Measurements from ENCODE around the gene ATP6AP1.

The ATP6AP1 gene

GRCh38 chrX:154469114-154469513 is 40.6 kb downstream of the ATP6AP1 start:
- CTCF ChIA-PET, result no interaction called here
- TF ChIP-seq, protein P1, sequence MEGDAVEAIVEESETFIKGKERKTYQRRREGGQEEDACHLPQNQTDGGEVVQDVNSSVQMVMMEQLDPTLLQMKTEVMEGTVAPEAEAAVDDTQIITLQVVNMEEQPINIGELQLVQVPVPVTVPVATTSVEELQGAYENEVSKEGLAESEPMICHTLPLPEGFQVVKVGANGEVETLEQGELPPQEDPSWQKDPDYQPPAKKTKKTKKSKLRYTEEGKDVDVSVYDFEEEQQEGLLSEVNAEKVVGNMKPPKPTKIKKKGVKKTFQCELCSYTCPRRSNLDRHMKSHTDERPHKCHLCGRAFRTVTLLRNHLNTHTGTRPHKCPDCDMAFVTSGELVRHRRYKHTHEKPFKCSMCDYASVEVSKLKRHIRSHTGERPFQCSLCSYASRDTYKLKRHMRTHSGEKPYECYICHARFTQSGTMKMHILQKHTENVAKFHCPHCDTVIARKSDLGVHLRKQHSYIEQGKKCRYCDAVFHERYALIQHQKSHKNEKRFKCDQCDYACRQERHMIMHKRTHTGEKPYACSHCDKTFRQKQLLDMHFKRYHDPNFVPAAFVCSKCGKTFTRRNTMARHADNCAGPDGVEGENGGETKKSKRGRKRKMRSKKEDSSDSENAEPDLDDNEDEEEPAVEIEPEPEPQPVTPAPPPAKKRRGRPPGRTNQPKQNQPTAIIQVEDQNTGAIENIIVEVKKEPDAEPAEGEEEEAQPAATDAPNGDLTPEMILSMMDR (IDR thresholded peaks at IDR 0.05; ENCODE audit: control extremely low read depth, extremely low read depth, low read depth, missing control alignments), result no peak
- no peak for DNase-seq (ENCODE audit: extremely low spot score)
- POLR2A ChIA-PET, result no interaction called here

DNA sequence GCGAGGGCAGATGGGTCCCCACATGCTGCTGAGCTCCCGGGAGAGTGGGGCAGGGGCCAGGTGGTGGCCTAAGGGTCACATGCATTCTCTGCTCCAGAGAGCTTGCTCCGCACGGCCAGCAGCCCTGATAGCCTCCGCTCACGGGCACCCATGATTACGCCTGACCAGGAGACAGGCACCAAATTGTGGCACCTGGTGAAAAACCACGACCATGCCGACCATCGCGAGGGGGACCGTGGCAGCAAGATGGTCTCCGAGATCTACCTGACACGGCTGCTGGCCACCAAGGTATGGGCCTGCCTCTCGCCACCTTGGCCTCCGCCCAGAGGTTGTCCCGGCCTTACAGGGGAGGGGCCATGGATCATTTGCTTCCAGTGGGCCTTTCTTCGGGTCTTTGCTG is 41.4 kb downstream of the ATP6AP1 start:
- ChIA-PET POLR2A (no interaction called here), CTCF (no interaction called here)
- no peak for DNase-seq (ENCODE audit: extremely low spot score)
- TF ChIP-seq, protein P1 (IDR thresholded peaks at IDR 0.05; ENCODE audit: control extremely low read depth, extremely low read depth, low read depth, missing control alignments), result no peak

GRCh38 chrX:154470434-154470833 is 42.0 kb downstream of the ATP6AP1 start:
- TF ChIP-seq, protein P1 (IDR thresholded peaks at IDR 0.05; ENCODE audit: control extremely low read depth, extremely low read depth, low read depth, missing control alignments), result no peak
- POLR2A ChIA-PET, result interaction anchor here (0.6 kb wide), 1 partner anchor 580 kb away, joined by 3 read pairs; no protein-coding TSS in a partner anchor
- no peak for DNase-seq (ENCODE audit: extremely low spot score)
- CTCF ChIA-PET, result no interaction called here

DNA sequence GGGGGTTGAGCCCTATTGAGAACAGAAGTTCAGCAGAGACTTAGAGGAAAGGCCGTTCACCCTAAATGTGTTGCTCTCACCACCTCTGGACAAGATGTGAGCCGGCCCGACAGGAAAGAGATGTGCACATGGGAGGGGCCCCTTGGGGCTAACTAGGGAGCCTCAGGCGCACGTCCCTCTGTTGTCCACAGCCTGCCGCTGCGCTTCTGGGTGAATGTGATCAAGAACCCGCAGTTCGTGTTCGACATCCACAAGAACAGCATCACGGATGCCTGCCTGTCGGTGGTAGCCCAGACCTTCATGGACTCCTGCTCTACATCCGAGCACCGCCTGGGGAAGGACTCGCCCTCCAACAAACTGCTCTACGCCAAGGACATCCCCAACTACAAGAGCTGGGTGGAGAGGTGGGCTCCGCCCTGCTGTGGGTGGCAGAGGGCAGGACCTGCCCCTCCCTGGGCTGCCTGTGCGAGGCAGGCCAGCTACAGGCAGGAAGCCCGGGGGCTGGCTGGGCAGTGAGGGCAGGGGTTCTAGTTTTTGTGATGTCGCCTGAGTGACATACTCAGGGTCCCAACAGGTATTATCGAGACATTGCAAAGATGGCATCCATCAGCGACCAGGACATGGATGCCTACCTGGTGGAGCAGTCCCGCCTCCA is 42.6 kb downstream of the ATP6AP1 start:
- DNase-seq (ENCODE audit: extremely low spot score), result no peak
- CTCF ChIA-PET, result no interaction called here
- POLR2A ChIA-PET, result interaction anchor here (0.6 kb wide), 1 partner anchor 581 kb away, joined by 3 read pairs; no protein-coding TSS in a partner anchor
- TF ChIP-seq, protein P1 (IDR thresholded peaks at IDR 0.05; ENCODE audit: control extremely low read depth, extremely low read depth, low read depth, missing control alignments), result no peak

GRCh38 chrX:154471839-154472684 is 43.6 kb downstream of the ATP6AP1 start:
- CTCF ChIA-PET, result no interaction called here
- TF ChIP-seq, protein P1 (IDR thresholded peaks at IDR 0.05; ENCODE audit: control extremely low read depth, extremely low read depth, low read depth, missing control alignments), result no peak
- no peak for DNase-seq (ENCODE audit: extremely low spot score)
- POLR2A ChIA-PET, result no interaction called here

DNA sequence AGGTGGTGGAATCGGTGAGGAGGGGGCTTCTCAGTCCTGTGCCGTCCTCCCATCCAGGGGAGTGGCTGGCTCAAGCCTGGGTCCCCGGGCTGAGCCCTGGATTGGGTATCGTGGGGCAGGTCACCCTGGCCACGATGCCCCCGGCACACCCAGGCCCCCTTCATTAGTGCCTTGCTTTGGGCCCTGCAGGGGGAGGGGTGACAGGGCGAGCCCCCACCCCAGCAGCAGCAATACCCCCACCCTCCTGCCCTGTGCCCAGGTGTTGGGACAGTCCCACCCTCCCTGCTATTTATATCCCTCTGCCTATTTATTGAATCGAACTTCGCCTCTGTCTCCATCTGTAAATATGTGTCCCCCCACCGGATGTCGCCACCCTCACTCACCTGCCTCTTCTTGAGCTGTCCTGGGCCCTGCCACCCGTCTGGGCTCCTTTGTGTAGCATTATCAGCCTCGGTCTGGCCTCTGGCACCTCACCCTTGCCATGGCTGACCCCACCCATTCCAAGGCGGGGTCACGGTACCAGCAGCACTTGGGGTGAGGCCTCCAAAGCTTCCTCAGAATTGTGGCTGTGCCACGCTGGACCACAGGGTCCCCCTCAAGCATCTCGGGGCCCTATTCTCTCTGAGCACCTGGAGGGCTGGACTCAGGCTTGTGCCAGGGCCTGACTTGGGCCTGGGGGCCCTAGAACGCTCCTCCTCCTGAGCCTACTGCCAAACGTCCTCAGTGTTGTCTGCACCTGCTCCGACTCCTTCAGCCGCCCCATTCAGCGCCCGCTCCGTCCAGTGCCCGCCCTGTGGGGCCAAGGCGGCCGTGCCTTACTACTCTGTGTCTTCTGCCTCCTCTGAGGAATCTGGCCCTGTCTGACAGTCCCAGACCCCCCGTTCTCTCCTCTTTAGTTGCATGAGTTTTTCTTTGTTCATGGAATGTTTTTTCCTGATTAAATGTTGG is 44.5 kb downstream of the ATP6AP1 start:
- no peak for DNase-seq (ENCODE audit: extremely low spot score)
- TF ChIP-seq, protein P1 (IDR thresholded peaks at IDR 0.05; ENCODE audit: control extremely low read depth, extremely low read depth, low read depth, missing control alignments), result no peak
- CTCF ChIA-PET, result no interaction called here
- POLR2A ChIA-PET, result no interaction called here
